Right renal cortex interstitium (tissue), 3 donors: ENCODE data around the gene IFNA14. TPM values are rescaled to one million over a fixed set of nuclear protein-coding genes. Genes with fewer than 3 reads are reported as not detected.
"Not testable (repeated sequence)": the region's sequence is repeated elsewhere in the genome, so short reads cannot be mapped to it uniquely, and the experiment has no call there.

ENCODE experiments used
- DNase-seq, 3 donors: peaks; one replicate each; pipeline ENCODE4 v3.0.0-alpha.2; 2013; ENCODE audit warnings: low read depth in 3 of 3, low spot score in 2 of 3
- polyA plus RNA-seq, 3 donors: library from polyadenylated mRNA; unstranded; fragments of 120-200 nt; gene quantifications; one replicate each; pipeline ENCODE4 v1.2.1, GENCODE V29; 2013; ENCODE audit not compliant: insufficient read length in 3 of 3

Gene IFNA14
- polyA plus RNA-seq, 3 donors = not detected

- DNase-seq = not testable (repeated sequence)
These were observed 22.6 kb downstream of the IFNA14 start, which contains the start of gene IFNA16 for GRCh38 chr9:21217211-21217610. IFNA16 (minus strand) TSS chr9:21217311; CDS start chr9:21217305, 6 bp downstream.

- DNase-seq = not testable (repeated sequence)
These were observed 26.1 kb downstream of the IFNA14 start for GRCh38 chr9:21213411-21214326.

- DNase-seq = not testable (repeated sequence)
These were observed 27.6 kb downstream of the IFNA14 start for GRCh38 chr9:21212160-21212559.

- DNase-seq = not testable (repeated sequence)
These were observed 29.0 kb downstream of the IFNA14 start for GRCh38 chr9:21210782-21211181.

GRCh38 chr9:21210311-21210710 lies 29.5 kb downstream of the IFNA14 start:
- DNase-seq = no peak

GRCh38 chr9:21207043-21207442 lies 32.8 kb downstream of the IFNA14 start, which contains the start of gene IFNA10:
IFNA10 (minus strand) TSS chr9:21207143; CDS start chr9:21207097, 46 bp downstream.
- DNase-seq = not testable (repeated sequence)

GRCh38 chr9:21205204-21205603 lies 34.6 kb downstream of the IFNA14 start:
- DNase-seq = no peak

- not testable (repeated sequence) for DNase-seq
These were observed 37.7 kb downstream of the IFNA14 start, which contains the start of gene IFNA7 for GRCh38 chr9:21202105-21202504. IFNA7 (minus strand) TSS chr9:21202205; CDS start chr9:21202165, 40 bp downstream.

- not testable (repeated sequence) for DNase-seq
These were observed 44.7 kb downstream of the IFNA14 start for GRCh38 chr9:21194867-21195776.

Other genes starting within 250 kb of the IFNA14 start
- 1 to 10 TPM; 2.8 to 3.4 (median 3.1) TPM for gene HACD4, start 208.4 kb downstream of the IFNA14 start, polyA plus RNA-seq
- not detected for gene IFNB1, start 162.1 kb downstream of the IFNA14 start, polyA plus RNA-seq
- not detected for gene IFNW1, start 98.2 kb downstream of the IFNA14 start, polyA plus RNA-seq
- not detected for gene IFNA21, start 73.3 kb downstream of the IFNA14 start, polyA plus RNA-seq
- not detected for gene IFNA4, start 52.4 kb downstream of the IFNA14 start, polyA plus RNA-seq
- not detected for gene IFNA7, start 37.8 kb downstream of the IFNA14 start, polyA plus RNA-seq
- gene IFNA10, start 32.9 kb downstream of the IFNA14 start, polyA plus RNA-seq = not detected
- not detected for gene IFNA16, start 22.7 kb downstream of the IFNA14 start, polyA plus RNA-seq
- not detected for gene IFNA17, start 11.8 kb downstream of the IFNA14 start, polyA plus RNA-seq
- not detected for gene IFNA5, start 65.3 kb upstream of the IFNA14 start, polyA plus RNA-seq
- gene KLHL9, start 95.4 kb upstream of the IFNA14 start, polyA plus RNA-seq = 10 to 100 TPM; 54.4 to 58.0 (median 57.5) TPM
- gene IFNA6, start 110.9 kb upstream of the IFNA14 start, polyA plus RNA-seq = not detected
- gene IFNA13, start 128.1 kb upstream of the IFNA14 start, polyA plus RNA-seq = not detected
- gene IFNA2, start 145.4 kb upstream of the IFNA14 start, polyA plus RNA-seq = not detected
- not detected for gene IFNA8, start 169.1 kb upstream of the IFNA14 start, polyA plus RNA-seq
- gene IFNA1, start 200.4 kb upstream of the IFNA14 start, polyA plus RNA-seq = not detected
- gene IFNE, start 242.3 kb upstream of the IFNA14 start, polyA plus RNA-seq = under 1 TPM in 2 of 3 donors, not detected in 1; 0.08 TPM